ENCODE results near the gene ACOT12.
"Not testable (repeated sequence)": the region's sequence is repeated elsewhere in the genome, so short reads cannot be mapped to it uniquely, and the experiment has no call there.

The ACOT12 gene

DNA sequence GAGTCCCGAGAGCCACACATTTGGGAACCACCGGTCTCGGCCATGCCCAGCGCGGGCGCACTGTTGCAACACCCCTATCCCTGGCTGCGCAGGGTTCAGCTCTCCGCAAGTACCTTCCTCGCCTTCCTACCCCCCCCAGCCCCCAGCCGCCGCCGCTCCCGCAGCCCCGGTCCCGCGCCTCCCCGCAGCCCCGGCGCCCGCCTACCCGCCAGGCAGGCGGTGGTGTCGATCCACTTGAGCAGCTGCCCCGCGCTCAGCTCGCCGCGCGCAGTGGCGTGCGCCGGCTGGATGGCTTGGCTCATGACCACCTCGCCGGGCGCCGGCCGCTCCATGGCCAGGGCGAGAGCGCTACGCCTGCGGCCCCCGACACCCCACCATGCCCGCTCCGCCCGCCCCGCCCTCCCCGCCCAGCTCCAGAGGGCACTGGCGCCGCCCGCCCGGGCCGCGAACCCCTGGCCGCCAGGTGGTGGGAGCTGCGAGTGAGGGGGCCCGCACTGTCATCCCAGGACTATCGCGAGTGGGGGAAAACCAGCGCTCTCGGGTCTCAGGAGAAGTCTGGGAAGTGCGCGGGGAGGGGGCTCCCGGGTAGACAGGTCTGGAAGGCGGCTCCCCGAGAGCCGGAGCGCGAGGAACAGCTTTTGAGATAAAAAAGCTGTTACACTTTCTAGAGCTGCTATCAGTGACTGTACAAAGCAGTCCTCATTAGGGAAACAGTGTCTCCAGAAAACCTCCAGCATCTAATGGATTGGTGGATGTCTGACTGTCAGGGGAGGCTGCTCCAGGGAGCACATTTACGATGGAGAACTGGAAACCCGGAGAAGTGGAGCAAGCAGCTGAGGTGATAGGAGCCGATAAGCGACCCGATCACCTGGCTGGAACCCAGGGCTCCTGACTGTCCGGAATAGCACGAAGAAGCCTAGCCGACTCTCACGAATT lies at the start of gene ACOT12:
TSS of gene ACOT12 (minus strand) at position 352 of the 936 bp plus-strand sequence. CDS start at position 332, 20 bp downstream.
- no peak for FAIRE-seq

- FAIRE-seq = no peak
Observed at GRCh38 chr5:81435023-81435422, 41.1 kb upstream of the ACOT12 start.

DNA sequence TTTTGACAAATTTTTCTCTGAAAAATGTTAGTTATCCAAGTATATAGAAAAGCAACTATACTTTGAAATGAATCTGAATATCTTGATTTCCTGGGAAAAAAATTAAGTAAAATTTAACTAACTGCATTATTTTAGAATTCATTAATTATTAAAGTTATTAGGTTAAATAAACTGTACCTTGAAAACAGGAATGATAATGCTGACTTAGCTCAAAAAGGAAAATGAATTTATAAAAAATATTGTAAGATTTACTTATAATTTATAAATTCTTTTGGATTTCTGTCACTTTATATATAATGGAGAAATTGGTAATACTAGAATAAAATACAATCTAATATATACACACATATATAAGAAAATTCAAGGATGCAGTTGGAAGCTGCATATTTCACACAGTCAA lies 36.1 kb upstream of the ACOT12 start:
- FAIRE-seq = no peak

DNA sequence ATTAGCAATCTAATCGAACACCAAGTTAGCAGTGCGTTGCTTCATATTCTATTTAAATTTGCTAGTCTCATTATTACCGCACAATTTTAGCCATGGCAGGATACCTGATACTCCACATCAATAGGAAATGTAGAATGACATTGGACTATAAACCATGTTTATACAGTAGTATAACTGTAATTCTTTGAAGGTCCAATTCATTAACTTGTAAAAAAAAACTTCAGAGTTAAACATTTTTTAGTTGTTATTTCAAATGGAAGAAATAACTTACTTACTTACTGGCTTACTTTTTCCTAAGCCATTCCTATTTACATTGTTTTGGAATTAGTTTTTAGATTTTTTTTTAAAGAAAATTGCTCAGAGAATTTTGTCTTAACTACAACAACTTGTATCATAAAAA lies 35.4 kb upstream of the ACOT12 start:
- peak; percentile 60 for FAIRE-seq

- no peak for FAIRE-seq
Observed at GRCh38 chr5:81428861-81429260, 34.9 kb upstream of the ACOT12 start.

DNA sequence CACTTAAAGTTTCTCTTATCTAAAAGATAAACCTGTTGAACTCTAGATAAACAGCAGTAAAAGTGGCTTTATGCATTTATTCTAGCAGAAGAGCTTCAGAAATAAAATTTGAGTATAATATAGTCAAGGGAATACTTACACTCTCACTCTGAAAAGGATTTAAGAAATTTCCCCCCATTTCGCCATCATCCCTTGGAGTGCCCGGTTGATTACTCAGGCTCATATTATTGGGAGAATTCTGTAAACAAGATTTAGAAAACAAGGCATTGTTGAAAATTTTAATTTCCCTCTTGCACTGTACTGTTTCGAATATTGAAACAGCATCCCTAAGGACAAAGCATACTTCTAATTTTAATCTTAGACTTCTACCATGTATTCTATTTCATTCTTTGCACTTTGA lies 34.5 kb upstream of the ACOT12 start:
- no peak for FAIRE-seq

GRCh38 chr5:81427566-81427965 lies 33.6 kb upstream of the ACOT12 start:
- no peak for FAIRE-seq

GRCh38 chr5:81426359-81427030 lies 32.6 kb upstream of the ACOT12 start:
- no peak for FAIRE-seq

- peak; percentile 90 for FAIRE-seq
Observed at GRCh38 chr5:81425569-81425968, 31.6 kb upstream of the ACOT12 start.

- FAIRE-seq = no peak
Observed at GRCh38 chr5:81424728-81425127, 30.8 kb upstream of the ACOT12 start.

DNA sequence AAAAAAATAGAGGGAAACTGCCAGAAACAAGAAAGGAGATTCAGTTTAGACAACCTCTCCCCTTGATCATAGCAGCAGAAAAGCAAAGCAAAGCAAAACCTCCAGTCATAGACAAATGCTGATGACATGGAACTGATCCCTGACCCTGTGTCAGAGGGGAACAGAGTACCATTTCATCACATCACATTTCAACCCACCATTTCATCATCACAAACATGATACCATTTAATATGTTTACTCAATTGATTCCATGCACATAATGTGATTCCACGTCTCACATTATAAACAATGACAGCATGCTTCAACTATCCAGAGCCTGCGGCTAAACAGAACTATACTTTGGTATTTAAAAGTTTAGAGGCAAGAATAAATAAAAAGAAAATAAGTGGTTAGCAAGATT lies 28.7 kb upstream of the ACOT12 start:
- FAIRE-seq = no peak

DNA sequence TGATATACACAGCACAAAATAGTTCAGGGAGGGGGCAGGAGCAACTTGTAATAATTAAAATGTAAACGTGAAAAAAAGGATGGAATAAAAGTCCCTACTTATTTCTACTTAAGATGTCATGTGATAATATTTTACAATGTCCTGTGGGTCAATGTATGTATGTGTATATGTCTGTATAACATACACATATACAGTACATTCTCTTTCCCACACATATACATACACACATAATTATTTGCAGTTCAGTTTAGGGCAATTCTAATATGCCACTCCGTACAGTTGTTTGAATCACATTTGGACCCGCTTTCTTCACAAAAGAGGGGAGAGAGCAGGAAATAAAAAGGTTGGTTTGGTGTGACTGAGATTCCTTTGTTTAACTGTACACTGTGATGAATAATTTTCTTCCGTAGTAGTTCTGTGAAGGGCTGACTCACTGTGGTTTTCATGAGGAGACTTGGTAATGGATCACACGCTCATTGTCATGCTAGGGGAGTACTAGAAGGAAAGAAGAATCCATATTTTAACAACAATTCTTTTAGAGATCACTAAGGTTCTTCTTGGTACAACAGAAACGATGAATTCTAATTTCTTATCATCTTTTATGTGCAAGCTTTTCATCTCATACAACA lies 26.2 kb upstream of the ACOT12 start:
- FAIRE-seq = no peak

DNA sequence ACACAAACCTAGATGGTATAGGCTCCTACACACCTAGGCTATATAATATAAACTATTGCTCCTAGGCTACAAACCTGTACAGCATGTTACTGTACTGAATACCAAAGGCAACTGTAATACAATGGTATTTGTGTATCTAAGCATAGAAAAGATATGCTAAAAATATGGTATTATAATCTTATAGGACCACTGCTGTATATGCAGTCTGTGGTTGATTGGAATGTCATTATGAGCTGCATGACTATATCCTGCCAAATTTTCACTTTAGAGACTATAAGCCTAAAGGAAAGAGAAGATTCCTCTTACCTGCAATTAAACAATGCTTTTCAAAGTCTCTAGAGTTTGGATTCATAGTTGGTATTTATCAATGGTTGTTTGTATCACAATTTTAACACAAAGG lies 24.7 kb upstream of the ACOT12 start:
- FAIRE-seq = no peak

DNA sequence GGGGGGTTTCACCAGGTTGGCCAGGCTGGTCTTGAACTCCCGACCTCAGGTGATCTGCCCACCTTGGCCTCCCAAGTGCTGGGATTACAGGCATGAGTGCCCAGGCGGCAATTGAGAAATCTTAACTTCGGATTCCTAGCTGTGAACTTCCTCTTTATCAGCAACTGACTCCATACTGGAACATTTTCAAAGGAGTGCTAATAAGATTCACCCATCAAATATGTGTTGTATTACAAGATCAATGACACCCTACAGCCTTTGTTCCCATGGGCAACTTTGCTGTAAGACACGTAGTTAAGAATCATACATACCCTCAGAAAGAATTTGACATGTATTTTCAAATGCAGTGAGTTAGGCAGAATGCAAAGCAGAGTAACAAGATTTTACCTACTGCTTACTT lies 23.1 kb upstream of the ACOT12 start:
- FAIRE-seq = no peak

DNA sequence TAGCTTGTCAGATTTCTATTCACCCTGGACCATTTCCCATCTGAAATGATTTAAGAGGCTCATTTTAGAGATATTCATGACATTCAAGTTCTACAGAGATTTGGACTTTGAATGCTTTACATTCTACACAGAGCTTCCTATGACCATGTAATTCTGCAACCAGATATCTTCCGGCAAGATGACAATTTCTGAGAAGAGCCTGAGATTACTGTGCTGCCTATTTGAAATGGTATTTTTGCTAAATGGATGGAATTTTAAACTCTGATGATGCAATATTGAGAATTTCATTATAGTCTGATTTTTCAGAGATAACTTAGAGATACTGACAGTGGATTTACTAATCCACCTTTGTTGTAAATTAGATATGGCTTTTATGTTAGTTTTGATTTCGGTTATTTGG lies 16.0 kb upstream of the ACOT12 start:
- FAIRE-seq = no peak

DNA sequence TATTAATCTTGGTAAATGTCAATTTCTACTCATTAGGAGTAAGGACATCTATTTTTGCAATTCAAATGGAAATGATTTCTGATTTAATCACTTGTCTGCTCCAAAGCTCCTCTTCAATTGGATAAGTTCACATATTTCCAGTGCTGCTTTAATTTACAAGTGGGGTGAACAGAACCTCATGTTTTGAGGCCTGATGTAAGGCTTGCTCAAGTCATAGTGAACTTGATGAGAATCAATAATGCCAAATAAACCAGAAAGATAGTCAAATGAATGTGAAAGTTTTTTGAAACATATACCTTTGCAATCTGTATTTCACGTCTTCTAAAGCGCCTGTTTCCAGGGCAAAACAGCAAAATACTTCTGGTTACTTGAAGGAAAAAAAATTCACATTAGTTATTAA lies 15.4 kb upstream of the ACOT12 start:
- no peak for FAIRE-seq

DNA sequence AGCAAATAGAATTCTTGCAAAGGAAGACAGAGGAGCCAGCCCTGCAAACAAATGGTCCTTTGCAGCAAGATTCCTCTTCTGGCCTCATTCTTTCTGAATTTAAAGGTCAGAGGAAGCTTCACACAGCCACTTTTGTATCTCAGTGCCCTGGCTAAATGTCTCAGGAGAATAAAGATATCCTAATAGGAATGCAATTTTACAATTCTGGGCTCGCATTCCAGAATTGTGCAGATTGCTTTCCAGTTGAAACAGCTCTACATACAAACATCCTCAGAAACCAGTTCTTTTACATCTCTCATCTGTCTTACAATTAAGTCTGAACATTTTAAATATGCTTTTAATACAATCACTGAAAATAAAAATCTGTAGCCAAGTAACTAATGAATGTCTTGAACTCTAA lies 14.6 kb upstream of the ACOT12 start:
- FAIRE-seq = no peak

DNA sequence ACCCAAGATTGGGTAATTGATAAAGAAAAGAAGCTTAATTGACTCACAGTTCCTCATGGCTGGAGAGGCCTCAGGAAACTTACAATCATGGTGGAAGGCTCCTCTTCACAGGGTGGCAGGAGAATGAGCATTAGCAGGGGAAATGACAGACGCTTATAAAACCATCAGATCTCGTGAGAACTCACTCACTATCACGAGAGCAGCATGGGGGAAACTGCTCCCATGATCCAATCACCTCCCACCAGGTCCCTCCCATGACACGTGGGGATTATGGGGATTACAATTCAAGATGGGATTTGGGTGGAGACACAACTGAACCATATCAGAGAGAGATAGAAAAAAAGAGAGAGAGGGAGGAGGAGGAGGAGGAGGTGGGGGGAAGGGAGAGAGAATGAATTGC lies 13.9 kb upstream of the ACOT12 start:
- not testable (repeated sequence) for FAIRE-seq

- FAIRE-seq = no peak
Observed at GRCh38 chr5:81405126-81405891, 11.4 kb upstream of the ACOT12 start.

DNA sequence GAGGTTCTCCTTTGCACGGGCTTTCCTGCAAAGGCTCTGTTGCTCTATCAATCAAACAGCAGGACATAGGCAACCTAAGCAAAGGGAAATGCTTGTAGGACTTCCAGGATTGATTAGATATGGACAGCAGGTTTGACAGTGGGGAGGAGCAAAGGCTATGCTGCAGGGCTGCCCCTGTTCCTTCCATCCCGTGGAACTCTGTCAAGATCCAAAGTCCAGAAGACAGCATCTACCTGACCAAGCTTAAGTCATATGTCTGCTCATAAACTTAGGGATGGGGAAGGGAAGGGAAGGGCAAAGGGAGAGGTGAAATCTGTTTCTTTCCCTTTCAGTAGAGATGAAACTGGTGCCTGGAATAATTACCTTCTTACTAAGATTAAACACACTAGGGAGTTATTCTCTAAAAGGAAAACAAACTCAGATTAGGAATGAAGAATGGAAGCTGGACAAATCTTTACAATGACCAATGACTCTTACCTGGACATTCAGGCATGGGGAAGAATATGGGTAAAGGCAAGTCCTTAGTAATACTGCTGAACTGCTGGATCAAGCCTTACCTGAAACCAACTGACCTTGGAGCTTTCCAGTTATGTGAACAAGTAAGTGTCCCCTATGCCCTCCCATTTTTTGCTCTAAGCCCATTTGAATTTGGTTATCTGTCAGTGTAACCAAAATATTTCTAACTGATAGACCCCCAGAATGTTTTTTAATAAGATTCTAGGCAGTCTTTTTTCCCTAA lies 8.4 kb upstream of the ACOT12 start:
- FAIRE-seq = no peak

GRCh38 chr5:81401266-81401665 lies 7.3 kb upstream of the ACOT12 start:
- no peak for FAIRE-seq

DNA sequence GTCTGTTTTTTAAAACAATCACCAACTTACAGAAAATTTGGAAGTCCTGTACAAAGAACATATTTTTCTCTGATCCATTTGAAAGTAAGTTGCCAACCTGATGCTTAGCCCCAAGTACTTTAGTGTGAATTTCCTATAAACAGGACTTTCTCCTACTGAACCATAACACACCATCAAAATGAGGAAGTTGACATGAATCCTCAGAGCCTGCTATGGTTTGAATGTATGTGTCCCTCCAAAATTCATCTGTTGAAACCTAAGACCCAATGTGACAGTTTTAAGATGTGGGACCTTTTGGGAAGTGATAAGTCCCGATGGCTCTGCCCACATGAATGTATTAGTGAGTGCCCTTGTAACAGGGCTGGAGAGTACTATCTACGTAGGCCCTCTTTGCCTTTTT lies 6.4 kb upstream of the ACOT12 start:
- FAIRE-seq = no peak

Measured in colon (tissue), 2 donors.